ENCODE measurements around the gene KRT38. TPM values are rescaled to one million over a fixed set of nuclear protein-coding genes. Genes with fewer than 3 reads are reported as not detected.

KRT38 gene
- total RNA-seq, 1 experiment from 2014 or later: not detected

DNA sequence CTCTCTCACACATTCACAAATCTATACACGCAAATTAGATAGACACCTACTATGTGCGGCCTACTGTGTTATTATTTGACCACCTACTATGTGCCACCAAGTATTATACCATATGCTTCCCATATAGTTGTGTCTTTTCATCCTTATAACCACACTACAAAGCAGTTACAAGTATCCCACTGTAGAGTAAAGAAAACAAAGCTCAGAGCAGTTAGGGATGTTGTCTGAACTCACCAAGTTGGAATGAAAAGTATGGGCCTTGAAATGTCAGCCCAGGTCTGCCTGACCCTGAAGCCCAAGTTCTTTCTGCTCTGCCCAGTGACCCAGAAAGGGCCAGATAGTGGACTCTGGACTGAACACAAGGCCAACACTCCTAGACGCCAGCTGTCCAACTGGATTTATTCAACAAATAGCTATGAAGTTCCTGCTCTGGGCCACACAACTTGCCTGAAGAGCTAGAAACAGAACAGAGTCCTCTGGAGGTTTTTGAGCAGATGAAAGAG, 24.9 kb downstream of the KRT38 start:
- Histone ChIP-seq H3K23ac (ENCODE audit: insufficient read length, low read depth, low read length) (no peak overlapping the region), H2BK12ac (ENCODE audit: insufficient read length, low read depth, low read length) (no peak overlapping the region), H3K27me3 (ENCODE audit: insufficient read depth, low read length) (no peaks in the 10 kb centered on the region), H3K18ac (ENCODE audit: insufficient read length, low read depth, low read length) (no peak overlapping the region), H3K79me2 (ENCODE audit: insufficient read depth, low read length) (no peaks in the 10 kb centered on the region), H3K4me1 (ENCODE audit: insufficient read depth, low read length) (peaks cover 4% of the 10 kb centered on the region), H3K27ac (ENCODE audit: insufficient read length, low read depth, low read length) (no peak overlapping the region), H2AFZ (ENCODE audit: low read length) (no peak overlapping the region), H3K4ac (ENCODE audit: low read depth, low read length) (no peak overlapping the region), H2AK5ac (ENCODE audit: insufficient read length, low read length) (no peak overlapping the region), H2BK5ac (ENCODE audit: insufficient read length, low read length) (no peak overlapping the region), H2BK15ac (ENCODE audit: low read depth, low read length) (no peak overlapping the region), H3K9ac (ENCODE audit: extremely low read depth, insufficient read length, low read length) (no peak overlapping the region), H3K9me3 (ENCODE audit: control insufficient read depth, low read depth, low read length) (no peaks in the 10 kb centered on the region), H4K8ac (replicated peaks; ENCODE audit: insufficient read length, low read depth, low read length) (no peak overlapping the region), H3K56ac (ENCODE audit: insufficient read length, low read depth, low read length) (no peak overlapping the region), H4K91ac (ENCODE audit: insufficient read length, low read depth, low read length) (no peak overlapping the region), H4K20me1 (ENCODE audit: control insufficient read depth, insufficient read depth, insufficient read length) (no peaks in the 10 kb centered on the region), H3T11ph (ENCODE audit: low read length) (no peak overlapping the region), H4K5ac (ENCODE audit: insufficient read length, low read depth, low read length) (no peak overlapping the region), H3K4me2 (ENCODE audit: insufficient read depth, insufficient read length, low read length) (no peak overlapping the region), H2BK20ac (ENCODE audit: low read depth, low read length, poor library complexity, severe bottlenecking) (no peak overlapping the region), H3K79me1 (ENCODE audit: insufficient read depth, low read depth, low read length, poor library complexity, severe bottlenecking) (no peaks in the 10 kb centered on the region), H3K14ac (ENCODE audit: insufficient read depth, low read length) (no peak overlapping the region), H2BK120ac (ENCODE audit: low read depth, low read length, poor library complexity, severe bottlenecking) (no peak overlapping the region), H3K23me2 (ENCODE audit: insufficient read length, low read depth, low read length, poor library complexity, severe bottlenecking) (no peaks in the 10 kb centered on the region)
- H3K27ac Mint-ChIP-seq: no peak overlapping the region
- no CpG with 5 or more reads among the region's 3 CpGs for WGBS (ENCODE audit: extremely low coverage, insufficient read length, low lambda C conversion rate)
- DNase-seq: no peak
- TF ChIP-seq, protein P1, sequence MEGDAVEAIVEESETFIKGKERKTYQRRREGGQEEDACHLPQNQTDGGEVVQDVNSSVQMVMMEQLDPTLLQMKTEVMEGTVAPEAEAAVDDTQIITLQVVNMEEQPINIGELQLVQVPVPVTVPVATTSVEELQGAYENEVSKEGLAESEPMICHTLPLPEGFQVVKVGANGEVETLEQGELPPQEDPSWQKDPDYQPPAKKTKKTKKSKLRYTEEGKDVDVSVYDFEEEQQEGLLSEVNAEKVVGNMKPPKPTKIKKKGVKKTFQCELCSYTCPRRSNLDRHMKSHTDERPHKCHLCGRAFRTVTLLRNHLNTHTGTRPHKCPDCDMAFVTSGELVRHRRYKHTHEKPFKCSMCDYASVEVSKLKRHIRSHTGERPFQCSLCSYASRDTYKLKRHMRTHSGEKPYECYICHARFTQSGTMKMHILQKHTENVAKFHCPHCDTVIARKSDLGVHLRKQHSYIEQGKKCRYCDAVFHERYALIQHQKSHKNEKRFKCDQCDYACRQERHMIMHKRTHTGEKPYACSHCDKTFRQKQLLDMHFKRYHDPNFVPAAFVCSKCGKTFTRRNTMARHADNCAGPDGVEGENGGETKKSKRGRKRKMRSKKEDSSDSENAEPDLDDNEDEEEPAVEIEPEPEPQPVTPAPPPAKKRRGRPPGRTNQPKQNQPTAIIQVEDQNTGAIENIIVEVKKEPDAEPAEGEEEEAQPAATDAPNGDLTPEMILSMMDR (conservative IDR thresholded peaks at IDR 0.05): no peak
- H3K9me3 Mint-ChIP-seq: no peaks in the 10 kb centered on the region
- no peaks in the 10 kb centered on the region for H3K36me3 Mint-ChIP-seq (ENCODE audit: insufficient read depth in 1 of 3, low read depth in 3 of 3)
- H3K27me3 Mint-ChIP-seq (ENCODE audit: low read depth): peaks cover 5% of the 10 kb centered on the region; the same call in 1 of the 2 replicates
- H3K4me3 Mint-ChIP-seq: no peak overlapping the region
- peaks cover 32 to 37% of the 10 kb centered on the region in 2 experiments for H3K4me1 Mint-ChIP-seq

Measured in H9 (cell line).